PFSK-1 (cell line): ENCODE results near the gene FNDC5.

ENCODE experiments used
- FOXP2 ChIP-seq: optimal IDR thresholded peaks from 2 replicates; pipeline ENCODE3; 2011; ENCODE audit warnings: borderline replicate concordance, control low read depth, inconsistent platforms; ENCODE audit not compliant: insufficient read depth; ENCODE audit errors: extremely low read length, extremely low read depth
- POLR2AphosphoS5 ChIP-seq: IDR thresholded peaks from 2 replicates; pipeline ENCODE4 v1.6.1; 2012; ENCODE audit warnings: low read depth, mild to moderate bottlenecking, control low read depth, low read length, moderate library complexity
- REST ChIP-seq, 2 experiments: IDR thresholded peaks; 2 replicates each; pipeline versions ENCODE4 v1.6.1 to v1.8.0; 2011 to 2012; ENCODE audit warnings: low read depth in 2 of 2, low read length in 2 of 2, control low read depth in 1 of 2, inconsistent platforms in 1 of 2, mild to moderate bottlenecking in 1 of 2, moderate library complexity in 1 of 2; ENCODE audit not compliant: insufficient read depth in 1 of 2
- SIN3A ChIP-seq: IDR thresholded peaks from 2 replicates; pipeline ENCODE4 v1.6.1; 2012; ENCODE audit warnings: mild to moderate bottlenecking, low read length, moderate library complexity, borderline replicate concordance; ENCODE audit not compliant: insufficient read depth
- TAF1 ChIP-seq: IDR thresholded peaks from 2 replicates; pipeline ENCODE4 v1.6.1; 2012; ENCODE audit warnings: low read length, control low read depth, borderline replicate concordance; ENCODE audit not compliant: insufficient read depth

Gene FNDC5

GRCh38 chr1:32876341-32877210, 5.9 kb upstream of the FNDC5 start:
- TF ChIP-seq TAF1 (no peak), FOXP2 (peak; percentile 80), REST (IDR thresholded peaks at IDR 0.05; ENCODE audit: insufficient read depth in 1 of 2, low read depth in 2 of 2, low read length in 2 of 2) (0 out of 4 replicates have a peak, but pooled peaks have one; percentile 19 to 45), SIN3A (no peak)

GRCh38 chr1:32874860-32875752, 4.4 kb upstream of the FNDC5 start:
- TF ChIP-seq FOXP2 (no peak), POLR2AphosphoS5 (no peak), REST (IDR thresholded peaks at IDR 0.05; ENCODE audit: insufficient read depth in 1 of 2, low read depth in 2 of 2, low read length in 2 of 2) (no peak), SIN3A (no peak)

- TF ChIP-seq FOXP2 (no peak), REST (IDR thresholded peaks at IDR 0.05; ENCODE audit: insufficient read depth in 1 of 2, low read depth in 2 of 2, low read length in 2 of 2) (no peak), POLR2AphosphoS5 (no peak), SIN3A (no peak), TAF1 (no peak)
Observed at GRCh38 chr1:32873484-32873883, 2.8 kb upstream of the FNDC5 start.

GRCh38 chr1:32872192-32872460, 1.4 kb upstream of the FNDC5 start:
- TF ChIP-seq SIN3A (no peak), POLR2AphosphoS5 (no peak), REST (IDR thresholded peaks at IDR 0.05; ENCODE audit: insufficient read depth in 1 of 2, low read depth in 2 of 2, low read length in 2 of 2) (no peak), TAF1 (no peak), FOXP2 (no peak)
